Measurements from ENCODE around the gene CBLIF.

DNA sequence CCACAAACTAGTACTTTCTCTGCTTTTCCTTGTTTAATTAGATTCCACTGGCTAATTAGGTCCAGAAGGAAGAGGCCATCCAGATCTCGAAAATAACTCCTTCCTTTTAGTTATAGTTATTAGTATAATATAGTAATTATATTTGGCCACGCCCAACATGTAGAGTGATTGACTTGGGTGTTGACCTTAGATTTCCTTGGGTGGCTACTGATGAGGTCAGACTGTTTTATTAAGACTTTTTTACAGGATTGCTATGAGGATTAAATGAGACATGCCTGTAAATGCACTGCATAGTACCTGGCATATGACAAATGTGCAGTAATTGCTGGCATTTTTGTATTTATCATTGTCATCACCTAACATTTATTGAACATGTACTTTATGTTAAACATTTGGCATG, 63.2 kb downstream of the CBLIF start:
- TF ChIP-seq, protein P1, sequence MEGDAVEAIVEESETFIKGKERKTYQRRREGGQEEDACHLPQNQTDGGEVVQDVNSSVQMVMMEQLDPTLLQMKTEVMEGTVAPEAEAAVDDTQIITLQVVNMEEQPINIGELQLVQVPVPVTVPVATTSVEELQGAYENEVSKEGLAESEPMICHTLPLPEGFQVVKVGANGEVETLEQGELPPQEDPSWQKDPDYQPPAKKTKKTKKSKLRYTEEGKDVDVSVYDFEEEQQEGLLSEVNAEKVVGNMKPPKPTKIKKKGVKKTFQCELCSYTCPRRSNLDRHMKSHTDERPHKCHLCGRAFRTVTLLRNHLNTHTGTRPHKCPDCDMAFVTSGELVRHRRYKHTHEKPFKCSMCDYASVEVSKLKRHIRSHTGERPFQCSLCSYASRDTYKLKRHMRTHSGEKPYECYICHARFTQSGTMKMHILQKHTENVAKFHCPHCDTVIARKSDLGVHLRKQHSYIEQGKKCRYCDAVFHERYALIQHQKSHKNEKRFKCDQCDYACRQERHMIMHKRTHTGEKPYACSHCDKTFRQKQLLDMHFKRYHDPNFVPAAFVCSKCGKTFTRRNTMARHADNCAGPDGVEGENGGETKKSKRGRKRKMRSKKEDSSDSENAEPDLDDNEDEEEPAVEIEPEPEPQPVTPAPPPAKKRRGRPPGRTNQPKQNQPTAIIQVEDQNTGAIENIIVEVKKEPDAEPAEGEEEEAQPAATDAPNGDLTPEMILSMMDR (IDR thresholded peaks at IDR 0.05; ENCODE audit: low read depth, low read length): no peak
- TF ChIP-seq MAX (IDR thresholded peaks at IDR 0.05; ENCODE audit: low read depth, low read length) (no peak), POLR2A (IDR thresholded peaks at IDR 0.05; ENCODE audit: extremely low read depth, insufficient read length) (no peak)
